Measurements from ENCODE around the gene SELENON. TPM values are rescaled to one million over a fixed set of nuclear protein-coding genes. Genes with fewer than 3 reads are reported as not detected.

The SELENON gene
- total RNA-seq, 4 donors from 2014 or later, result 20.0 to 51.0 (median 43.3) TPM

- H3K36me3 ChIP-seq, result no peaks in the 10 kb centered on the region
- TF ChIP-seq POLR2A (IDR thresholded peaks at IDR 0.05) (no peak), CTCF (IDR thresholded peaks at IDR 0.05 in 4 of 5, conservative IDR thresholded peaks at IDR 0.05 in 1 of 5) (no peak)
- H3K27me3 ChIP-seq, result no peaks in the 10 kb centered on the region
- H3K4me3 ChIP-seq, result no peak overlapping the region
- intact Hi-C loops (cut with DNase I; ENCODE audit: low total_unique reads), result loop anchor here (2.0 kb wide), 1 partner anchor 26 kb away; no protein-coding TSS in a partner anchor
- no peaks in the 10 kb centered on the region for H3K9me3 ChIP-seq
- in situ Hi-C loops (cut with MboI; ENCODE audit: low sequenced_read_pairs in 4 of 4), result no loop called here
- ATAC-seq, result no peak
- DNase-seq, result no peak
- peaks cover 42 to 47% of the 10 kb centered on the region in 2 donors for H3K4me1 ChIP-seq
- peak overlapping the region; percentile 56 to 77 (median 72) for H3K27ac ChIP-seq
Measured at GRCh38 chr1:25770541-25771220, 29.3 kb upstream of the SELENON start.

- peak; percentile 33 to 70 for DNase-seq
- H3K4me3 ChIP-seq, result peak overlapping the region in 1 of 4 donors; percentile 20
- no peaks in the 10 kb centered on the region for H3K27me3 ChIP-seq
- no peaks in the 10 kb centered on the region for H3K36me3 ChIP-seq
- TF ChIP-seq CTCF (IDR thresholded peaks at IDR 0.05 in 4 of 5, conservative IDR thresholded peaks at IDR 0.05 in 1 of 5) (no peak), POLR2A (IDR thresholded peaks at IDR 0.05) (no peak)
- intact Hi-C loops (cut with DNase I; ENCODE audit: low total_unique reads) (loop anchor here (2.0 kb wide), 1 partner anchor 25 kb away; no protein-coding TSS in a partner anchor), in situ Hi-C loops (cut with MboI; ENCODE audit: low sequenced_read_pairs in 4 of 4) (no loop called here)
- peaks cover 39 to 40% of the 10 kb centered on the region in 2 donors for H3K4me1 ChIP-seq
- H3K9me3 ChIP-seq, result no peaks in the 10 kb centered on the region
- peak overlapping the region; percentile 56 to 77 (median 72) for H3K27ac ChIP-seq
- ATAC-seq, result peak; percentile 38 to 55
Measured at GRCh38 chr1:25771221-25772114, 28.5 kb upstream of the SELENON start.

- intact Hi-C loops (cut with DNase I; ENCODE audit: low total_unique reads) (no loop called here), in situ Hi-C loops (cut with MboI; ENCODE audit: low sequenced_read_pairs in 4 of 4) (no loop called here)
- no peak for ATAC-seq
- Histone ChIP-seq H3K9me3 (no peaks in the 10 kb centered on the region), H3K4me1 (peaks cover 33 to 37% of the 10 kb centered on the region in 2 donors), H3K27ac (peak overlapping the region; percentile 56 to 77 (median 72)), H3K4me3 (no peak overlapping the region), H3K36me3 (no peaks in the 10 kb centered on the region), H3K27me3 (no peaks in the 10 kb centered on the region)
- TF ChIP-seq POLR2A (IDR thresholded peaks at IDR 0.05), result no peak
- no peak for TF ChIP-seq CTCF (IDR thresholded peaks at IDR 0.05 in 4 of 5, conservative IDR thresholded peaks at IDR 0.05 in 1 of 5)
- DNase-seq, result no peak
Measured at GRCh38 chr1:25772164-25772563, 27.8 kb upstream of the SELENON start.

- Histone ChIP-seq H3K27me3 (no peaks in the 10 kb centered on the region), H3K9me3 (no peaks in the 10 kb centered on the region), H3K36me3 (no peaks in the 10 kb centered on the region), H3K27ac (peak overlapping the region; percentile 56 to 77 (median 72)), H3K4me3 (no peak overlapping the region), H3K4me1 (peaks cover 33 to 37% of the 10 kb centered on the region in 2 donors)
- in situ Hi-C loops (cut with MboI; ENCODE audit: low sequenced_read_pairs in 4 of 4) (no loop called here), intact Hi-C loops (cut with DNase I; ENCODE audit: low total_unique reads) (no loop called here)
- ATAC-seq, result peak; percentile 60 to 81
- DNase-seq, result no peak
- TF ChIP-seq CTCF (IDR thresholded peaks at IDR 0.05 in 4 of 5, conservative IDR thresholded peaks at IDR 0.05 in 1 of 5) (no peak), POLR2A (IDR thresholded peaks at IDR 0.05) (no peak)
Measured at GRCh38 chr1:25772692-25773245, 27.2 kb upstream of the SELENON start.

Data from gastrocnemius medialis (tissue), 4 donors.